HTR-8/SVneo (cell line): ENCODE data around the gene CUL1.

Source experiments
- DNase-seq: peaks from one replicate; pipeline ENCODE4 v3.0.0; 2011; ENCODE audit warnings: low spot score, mixed read lengths; ENCODE audit not compliant: insufficient read length
- FAIRE-seq: peaks from 2 replicates; lab custom pipeline; 2011; peaks lifted over from hg19 to GRCh38; lab: Jason Lieb, UNC

The CUL1 gene

GRCh38 chr7:148834605-148835004 is 135.9 kb downstream of the CUL1 start:
- no peak for DNase-seq
- no peak for FAIRE-seq

GRCh38 chr7:148835854-148836253 is 137.2 kb downstream of the CUL1 start:
- FAIRE-seq = no peak
- no peak for DNase-seq

GRCh38 chr7:148838905-148839304 is 140.2 kb downstream of the CUL1 start:
- FAIRE-seq = no peak
- no peak for DNase-seq

- DNase-seq (no peak), FAIRE-seq (no peak)
Measured at GRCh38 chr7:148847815-148848734, 149.4 kb downstream of the CUL1 start.

GRCh38 chr7:148849393-148850098 is 150.8 kb downstream of the CUL1 start:
- DNase-seq = no peak
- FAIRE-seq = no peak

GRCh38 chr7:148850564-148850963 is 151.9 kb downstream of the CUL1 start:
- no peak for FAIRE-seq

More at GRCh38 chr7:148850564-148850963, 151.9 kb downstream of the CUL1 start:
- DNase-seq = no peak
